Left cardiac atrium (tissue), 4 donors: ENCODE measurements around the gene WDR70. TPM values are rescaled to one million over a fixed set of nuclear protein-coding genes. Genes with fewer than 3 reads are reported as not detected.

Experiments
- ATAC-seq, 2 donors: fragments of 200-7000 bp; cut with Tn5 transposase; one replicate each; pipeline ENCODE4 v1.9.1; 2020; ENCODE audit warnings: mild to moderate bottlenecking in 2 of 2, moderate library complexity in 2 of 2
- DNase-seq: peaks from one replicate; pipeline ENCODE4 v3.0.0-alpha.2; 2020
- intact Hi-C, 2 donors: fragments of 100-400 bp; cut with DNase I; formaldehyde crosslinking; loops; one replicate each; pipeline versions ENCODE4 v1.14.1 to v1.15.1; 2022 to 2023
- total RNA-seq, 2 donors: library from RNA; stranded (reverse); fragmentation: NEBNext Ultra II Directional; extraction: Animal tissue kit (Norgen Biotek cat#: 25700); gene quantifications; one replicate each; pipeline ENCODE4 v1.2.1, GENCODE V29; 2021
- donor health status: DM: no; HTN: yes; CAD: no.
- donor health status: DM: no; HTN: yes; CAD: no; lungs with severe emphysema.
- donor health status: DM: yes; HTN: yes; CAD: no.
- donor health status: Dilated cardiomyopathy.

Gene WDR70
- total RNA-seq, 2 donors from 2014 or later = 14.5 TPM

DNA sequence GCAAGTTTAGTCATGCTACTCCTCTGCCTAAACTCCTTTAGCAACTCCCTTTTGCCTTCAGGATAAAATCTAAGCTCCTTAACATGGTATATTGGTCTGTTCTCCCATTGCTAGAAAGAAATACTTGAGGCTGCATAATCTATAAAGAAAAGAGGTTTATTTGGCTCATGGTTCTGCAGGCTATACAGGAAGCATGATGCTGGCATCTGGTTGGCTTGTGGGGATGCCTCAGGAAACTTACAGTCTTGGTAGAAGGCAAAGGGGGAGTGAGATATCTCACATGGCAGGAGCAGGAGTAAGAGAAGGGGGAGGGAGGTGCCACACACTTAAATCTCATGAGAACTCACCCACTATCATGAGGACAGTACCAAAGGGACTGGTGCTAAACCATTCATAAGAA is 315.7 kb downstream of the WDR70 start:
- no peak for ATAC-seq
- DNase-seq = no peak
- intact Hi-C loops = no loop called here

DNA sequence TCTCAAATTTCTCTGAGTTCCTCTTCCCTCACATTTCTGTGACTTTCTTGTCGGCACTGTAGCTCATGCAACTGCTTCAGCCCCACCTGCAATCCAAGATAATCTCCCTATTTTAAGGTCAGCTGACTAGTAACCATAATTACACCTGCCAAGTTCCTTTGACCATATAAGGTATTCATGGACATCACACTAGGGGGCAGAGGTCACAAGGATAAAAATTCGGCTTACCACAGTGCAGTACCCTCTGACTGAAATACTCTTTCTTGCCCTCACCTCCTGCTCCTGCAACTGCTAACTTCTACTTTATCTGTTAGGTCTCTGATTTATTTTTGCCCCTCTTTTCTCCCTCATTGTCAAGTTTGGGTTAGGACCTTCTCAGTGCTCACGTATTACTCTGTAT is 316.5 kb downstream of the WDR70 start:
- intact Hi-C loops = no loop called here
- DNase-seq = no peak
- ATAC-seq = no peak

DNA sequence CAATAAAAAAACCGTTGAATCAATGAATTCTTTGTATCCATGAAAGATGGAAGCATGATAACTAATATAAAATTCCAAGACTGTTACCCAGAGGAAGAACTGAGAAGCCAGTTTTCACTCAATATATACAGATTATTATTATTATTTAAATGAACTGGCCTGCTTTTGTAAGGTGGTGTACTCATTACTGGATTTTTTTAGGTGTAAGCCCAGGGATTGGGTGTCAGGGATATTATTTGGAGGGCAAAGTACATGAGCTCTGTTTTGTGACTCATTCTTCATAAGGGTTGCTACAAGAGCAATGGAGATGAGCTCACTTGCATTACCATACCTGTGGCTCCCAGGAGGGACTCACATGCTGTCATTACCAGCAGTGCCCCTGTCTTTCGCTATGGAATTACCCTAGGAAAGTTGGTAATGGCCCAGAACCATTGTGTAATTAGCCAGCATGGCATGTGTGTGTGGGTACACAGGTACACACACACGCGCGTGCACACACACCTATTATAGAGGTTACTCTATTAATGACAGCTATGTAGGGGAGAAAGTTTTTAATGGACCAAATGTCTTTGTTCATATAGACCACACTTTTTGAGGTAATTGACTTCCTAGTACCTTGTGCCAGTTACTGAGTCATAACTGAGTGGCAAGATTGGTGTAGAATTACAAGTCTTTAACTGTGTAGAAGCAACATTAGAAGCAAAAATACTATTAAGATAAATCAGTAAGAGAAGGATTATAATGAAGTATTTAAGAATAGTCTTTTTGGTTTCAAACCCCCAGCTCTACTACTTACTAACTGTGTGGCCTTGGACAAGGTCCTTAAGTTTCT is 317.3 kb downstream of the WDR70 start:
- DNase-seq (no peak), ATAC-seq (no peak)
- intact Hi-C loops = no loop called here

DNA sequence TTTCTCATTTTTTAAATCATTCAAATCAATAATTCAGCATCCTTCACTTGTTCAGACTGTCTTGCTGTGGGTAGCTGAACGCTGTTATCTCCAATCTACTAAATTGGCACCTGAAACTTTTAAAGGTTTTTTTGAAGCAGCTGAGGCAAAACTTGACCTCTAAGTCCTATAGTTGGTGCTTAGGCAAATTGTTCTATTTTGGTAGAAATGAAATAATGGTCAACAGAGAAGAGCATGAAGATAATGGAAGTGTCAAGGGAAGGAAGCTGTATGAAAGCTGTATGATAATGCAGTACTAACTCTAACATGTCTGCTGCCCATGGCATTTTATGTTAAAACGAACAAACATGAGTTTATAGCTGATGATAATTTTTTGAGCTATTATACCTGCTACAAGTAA is 322.8 kb downstream of the WDR70 start:
- intact Hi-C loops = no loop called here
- DNase-seq = no peak
- no peak for ATAC-seq

DNA sequence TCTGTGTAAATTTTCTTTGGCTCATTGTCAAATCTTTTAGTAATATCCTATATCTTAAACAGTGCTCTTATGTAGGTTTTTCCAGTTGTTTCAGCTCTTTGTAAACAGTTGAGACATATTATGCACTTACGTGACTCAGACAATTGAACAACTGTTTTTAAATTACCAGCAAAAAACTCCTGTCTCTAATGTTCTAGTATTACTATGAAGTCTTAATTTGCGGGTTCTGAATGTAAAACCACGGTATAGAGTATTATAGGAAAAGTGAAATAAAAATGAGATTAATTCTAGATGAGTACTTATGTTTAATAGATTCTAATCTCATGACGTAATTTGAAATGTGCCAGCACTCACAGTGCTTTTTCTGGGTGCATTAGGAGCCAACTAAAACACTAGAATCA is 324.7 kb downstream of the WDR70 start:
- DNase-seq (no peak), ATAC-seq (no peak)
- intact Hi-C loops = no loop called here

DNA sequence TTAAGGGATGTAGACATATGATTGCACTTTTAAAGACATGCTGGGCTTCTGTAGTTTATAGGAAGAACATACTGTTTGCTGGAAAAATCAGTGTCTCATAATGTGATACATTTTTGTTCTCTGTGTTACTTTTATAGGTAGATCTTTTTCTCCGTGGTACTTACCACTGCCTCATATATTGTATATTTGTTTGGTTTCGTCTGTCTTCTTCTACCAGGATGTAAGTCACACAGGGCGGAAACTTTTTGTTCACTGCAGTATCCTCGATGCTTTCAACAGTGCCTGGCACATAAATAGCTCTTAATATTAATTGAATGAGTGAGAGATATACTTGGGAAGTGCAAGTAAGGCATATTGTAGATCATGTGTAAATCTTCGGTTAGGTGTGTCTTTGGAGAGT is 325.3 kb downstream of the WDR70 start:
- ATAC-seq (no peak), DNase-seq (no peak)
- intact Hi-C loops = no loop called here

DNA sequence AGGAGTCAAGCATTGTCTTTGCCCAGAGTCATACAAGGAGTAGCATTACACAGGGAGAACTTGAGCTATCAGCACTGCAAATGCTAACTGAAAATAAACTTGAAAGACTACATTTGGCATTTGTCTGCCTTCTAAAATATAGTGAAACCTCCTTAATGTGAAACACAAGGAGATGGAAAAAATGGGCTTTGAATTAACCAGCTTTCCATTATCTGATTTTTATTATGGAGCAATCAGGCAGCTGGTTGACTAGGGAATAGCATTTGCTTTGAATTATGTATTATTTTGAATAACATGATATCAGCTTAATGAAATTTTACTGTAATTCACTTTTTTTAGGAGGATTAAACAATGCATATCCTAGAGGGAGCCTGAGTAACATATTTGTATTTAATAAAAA is 329.9 kb downstream of the WDR70 start:
- ATAC-seq (no peak), DNase-seq (no peak)
- intact Hi-C loops = no loop called here

DNA sequence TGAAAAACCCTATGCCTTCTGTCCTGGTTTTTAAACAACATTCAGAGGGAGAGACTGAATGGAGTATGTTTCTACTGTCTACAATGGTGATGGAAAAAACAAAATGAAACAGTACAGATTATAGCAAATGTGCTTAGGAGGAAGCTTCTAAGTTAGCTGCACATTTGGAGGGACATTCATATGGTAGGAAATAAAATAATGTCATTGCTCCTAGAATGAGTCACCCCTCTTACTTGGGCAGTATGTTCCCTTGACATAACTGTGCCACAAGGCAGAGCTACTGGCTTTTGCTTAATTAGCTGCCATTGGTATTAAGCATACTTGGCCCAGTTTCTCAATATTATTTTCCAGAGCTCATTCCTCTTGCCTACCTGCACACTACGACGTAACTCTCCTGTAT is 331.8 kb downstream of the WDR70 start:
- ATAC-seq = no peak
- intact Hi-C loops = no loop called here
- DNase-seq = no peak

DNA sequence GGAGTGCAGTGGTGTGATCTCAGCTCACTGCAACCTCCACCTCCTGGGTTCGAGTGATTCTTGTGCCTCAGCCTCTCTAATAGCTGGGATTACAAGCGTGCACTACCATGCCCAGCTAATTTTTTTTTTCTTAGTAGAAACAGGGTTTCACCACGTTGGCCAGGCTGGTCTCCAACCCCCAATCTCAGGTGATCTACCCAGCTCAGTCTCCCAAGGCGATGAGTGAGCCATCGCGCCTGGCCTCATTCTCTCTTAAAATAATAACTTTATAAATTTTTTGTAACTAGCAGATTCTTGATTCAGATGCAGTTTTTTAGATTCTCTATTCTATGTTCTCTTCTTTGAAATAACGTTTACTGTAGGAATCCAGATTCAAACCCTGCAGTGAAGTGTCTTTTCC is 333.6 kb downstream of the WDR70 start:
- intact Hi-C loops = no loop called here
- ATAC-seq (no peak), DNase-seq (no peak)

DNA sequence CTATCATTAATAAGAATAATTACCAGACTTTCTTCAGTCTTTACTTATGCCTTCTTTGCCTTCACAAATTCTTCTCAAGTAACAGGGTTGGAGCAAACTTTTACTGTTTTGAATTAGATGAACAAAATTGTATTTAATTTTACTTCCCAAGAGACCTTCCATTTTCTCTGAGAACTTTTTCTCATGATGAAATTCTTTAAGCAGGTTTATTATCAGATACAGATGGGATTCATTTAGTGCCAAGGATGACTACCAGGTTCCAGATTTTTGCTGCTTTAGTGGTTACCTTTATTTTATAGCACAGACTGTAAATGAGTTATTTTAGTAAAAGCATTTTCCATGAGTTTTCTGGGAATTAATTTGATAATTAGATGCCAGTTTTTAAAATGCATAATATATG is 335.6 kb downstream of the WDR70 start:
- no peak for ATAC-seq
- DNase-seq = no peak
- intact Hi-C loops = no loop called here

DNA sequence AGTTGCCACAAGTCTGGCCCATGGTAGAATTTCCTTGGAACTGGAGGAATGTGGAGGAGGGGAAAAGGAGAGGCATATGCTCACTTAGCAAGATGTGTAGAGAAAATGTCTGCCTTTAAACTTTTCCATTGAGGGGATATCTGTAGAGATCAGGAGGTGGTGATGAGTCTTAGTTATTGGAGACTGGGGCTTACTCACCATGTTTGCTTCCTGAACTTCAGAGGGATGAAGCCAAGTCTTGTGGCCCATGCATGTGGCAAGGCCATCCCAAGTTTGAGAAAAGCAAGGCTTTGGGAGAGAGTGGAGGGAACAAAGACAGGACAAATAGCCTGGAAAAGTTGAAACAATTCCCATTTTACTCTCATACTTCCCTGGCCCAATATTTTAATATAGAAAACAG is 336.2 kb downstream of the WDR70 start:
- ATAC-seq = no peak
- no peak for DNase-seq
- intact Hi-C loops = no loop called here

DNA sequence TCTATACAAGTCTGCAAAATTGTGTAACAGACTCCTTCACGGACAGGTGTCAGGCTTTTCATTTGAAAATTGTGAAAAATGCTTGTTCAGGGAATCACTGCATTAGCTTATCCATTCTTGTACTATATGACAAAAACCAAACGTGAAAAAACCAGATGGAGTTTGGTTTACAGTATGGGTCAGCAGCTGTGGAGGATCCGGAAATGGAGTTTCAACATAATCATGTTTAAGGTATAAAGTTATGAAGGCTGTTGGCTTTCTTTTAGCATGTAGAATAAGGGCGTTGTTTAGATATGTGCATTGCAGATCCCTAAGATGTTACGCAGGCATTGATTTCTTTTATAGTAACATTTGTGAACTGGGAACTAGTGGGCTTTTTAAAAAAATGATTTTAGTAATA is 336.9 kb downstream of the WDR70 start:
- intact Hi-C loops = no loop called here
- DNase-seq (no peak), ATAC-seq (no peak)

DNA sequence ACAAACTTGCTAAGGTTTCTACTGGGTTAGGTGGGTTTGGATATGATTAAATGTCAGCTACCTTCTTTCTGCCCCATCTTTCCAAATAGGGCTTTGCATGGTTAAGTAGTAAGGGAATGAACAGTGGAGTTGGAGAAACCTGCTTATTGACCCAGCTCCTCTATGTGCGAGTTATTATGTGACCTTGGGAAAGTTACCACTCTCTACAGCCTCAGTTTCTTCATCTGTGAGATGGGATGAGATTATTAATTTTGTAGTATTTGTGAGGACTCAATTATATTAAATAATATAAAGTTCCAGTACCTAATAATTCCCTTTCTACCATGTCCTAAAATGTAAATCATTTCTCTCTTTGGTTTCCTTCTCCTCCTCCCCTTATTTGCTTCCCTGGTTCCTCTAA is 337.3 kb downstream of the WDR70 start:
- no peak for ATAC-seq
- no peak for DNase-seq
- intact Hi-C loops = no loop called here

DNA sequence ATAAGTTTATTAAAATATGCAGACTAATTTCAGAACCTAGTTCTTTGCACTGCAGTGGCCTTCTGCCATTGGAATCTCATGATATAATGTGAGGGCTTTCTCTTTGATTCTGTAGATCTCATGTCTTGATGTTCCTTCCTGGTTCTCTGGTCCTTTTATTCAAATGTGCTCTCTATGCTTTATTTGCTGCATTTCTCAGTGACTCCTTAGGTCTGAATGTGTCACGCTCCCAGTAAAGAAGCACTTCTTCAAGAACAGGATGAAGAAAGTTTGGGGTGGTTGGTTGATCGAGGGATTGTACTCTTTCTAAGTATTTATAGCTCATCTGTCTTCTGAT is 338.1 kb downstream of the WDR70 start:
- DNase-seq = no peak
- ATAC-seq = no peak
- intact Hi-C loops = no loop called here

DNA sequence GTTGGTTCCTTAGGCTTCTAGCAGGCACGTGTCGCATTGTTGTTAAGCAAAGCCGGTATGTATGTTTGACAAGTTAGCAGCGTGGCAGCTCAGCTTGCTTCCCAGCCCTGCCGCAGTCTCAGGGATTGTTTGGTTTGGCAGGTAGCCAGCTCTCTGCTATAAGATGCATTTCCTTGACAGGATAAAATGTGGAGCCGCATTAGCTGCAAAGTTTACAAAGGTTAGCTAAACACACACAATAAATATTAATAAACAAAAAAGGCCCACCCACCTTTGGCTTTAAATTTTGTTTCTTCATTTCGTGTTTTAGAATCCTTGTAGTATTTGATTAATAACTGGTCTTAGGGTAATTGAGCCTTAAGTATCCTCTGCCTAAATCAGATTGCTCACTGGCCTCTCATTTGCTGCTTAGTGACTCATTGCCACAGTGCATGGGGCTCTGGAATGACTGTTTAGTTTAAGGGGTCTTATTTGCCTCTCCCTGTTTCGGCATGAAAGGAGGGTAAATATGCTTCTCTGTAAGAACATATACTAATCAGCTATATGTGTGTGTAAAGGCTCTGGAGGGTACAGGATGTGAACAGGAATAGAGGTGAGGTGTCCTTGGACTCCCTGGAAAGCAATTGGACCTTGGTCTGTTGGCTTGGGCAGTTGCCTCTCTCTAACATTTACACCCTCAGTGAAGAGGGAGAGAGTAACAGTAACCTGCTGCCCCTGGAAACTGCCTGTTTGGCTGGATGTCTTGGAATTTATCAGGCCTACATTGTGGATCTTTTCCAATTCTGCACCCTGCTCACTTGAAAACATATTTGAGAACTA is 338.7 kb downstream of the WDR70 start:
- DNase-seq (peak; percentile 36), ATAC-seq (peak; percentile 30 to 60)
- intact Hi-C loops = no loop called here

DNA sequence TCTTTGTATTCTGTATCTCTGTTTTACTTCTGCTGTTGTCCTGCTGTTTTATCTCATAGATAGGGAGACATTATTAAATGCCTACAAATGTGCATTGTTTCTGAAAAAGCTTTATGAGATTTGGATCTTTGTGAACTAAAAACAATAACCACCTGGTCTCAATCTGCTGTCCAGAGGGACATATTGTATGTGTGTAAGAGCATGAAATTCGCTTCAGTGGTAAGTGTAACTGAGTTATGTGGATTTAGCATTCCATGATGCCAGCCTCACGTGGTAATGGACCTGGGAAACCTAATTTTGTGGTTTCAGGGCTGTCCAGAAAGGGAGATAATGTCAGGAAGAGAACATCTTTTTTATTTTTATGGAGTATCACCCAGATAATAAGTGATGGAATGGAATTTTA is 341.4 kb downstream of the WDR70 start:
- intact Hi-C loops = no loop called here

DNA sequence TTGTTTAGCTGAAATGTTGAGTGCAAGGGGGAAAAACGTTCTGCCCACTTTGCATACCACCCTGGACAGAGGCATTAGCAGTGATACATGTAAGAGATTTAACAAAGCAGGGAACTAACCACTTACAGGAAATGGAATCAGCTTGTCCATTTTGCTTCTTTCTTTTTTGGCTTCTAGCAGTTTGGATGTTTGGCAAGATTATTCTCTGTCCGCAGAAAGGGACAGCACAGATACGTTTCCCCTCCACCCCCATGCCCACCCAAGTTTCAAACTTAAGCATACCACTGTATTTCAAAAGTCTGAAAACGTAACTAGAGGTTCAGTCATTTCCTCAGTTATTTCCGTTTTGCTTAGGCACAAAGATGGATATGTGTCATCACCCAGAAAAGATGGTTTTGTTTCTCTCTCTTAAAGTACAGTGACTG is 342.3 kb downstream of the WDR70 start:
- intact Hi-C loops = no loop called here
- DNase-seq (no peak), ATAC-seq (no peak)

More for the DNA sequence above, 341.4 kb downstream of the WDR70 start:
- DNase-seq (no peak), ATAC-seq (no peak)

DNA sequence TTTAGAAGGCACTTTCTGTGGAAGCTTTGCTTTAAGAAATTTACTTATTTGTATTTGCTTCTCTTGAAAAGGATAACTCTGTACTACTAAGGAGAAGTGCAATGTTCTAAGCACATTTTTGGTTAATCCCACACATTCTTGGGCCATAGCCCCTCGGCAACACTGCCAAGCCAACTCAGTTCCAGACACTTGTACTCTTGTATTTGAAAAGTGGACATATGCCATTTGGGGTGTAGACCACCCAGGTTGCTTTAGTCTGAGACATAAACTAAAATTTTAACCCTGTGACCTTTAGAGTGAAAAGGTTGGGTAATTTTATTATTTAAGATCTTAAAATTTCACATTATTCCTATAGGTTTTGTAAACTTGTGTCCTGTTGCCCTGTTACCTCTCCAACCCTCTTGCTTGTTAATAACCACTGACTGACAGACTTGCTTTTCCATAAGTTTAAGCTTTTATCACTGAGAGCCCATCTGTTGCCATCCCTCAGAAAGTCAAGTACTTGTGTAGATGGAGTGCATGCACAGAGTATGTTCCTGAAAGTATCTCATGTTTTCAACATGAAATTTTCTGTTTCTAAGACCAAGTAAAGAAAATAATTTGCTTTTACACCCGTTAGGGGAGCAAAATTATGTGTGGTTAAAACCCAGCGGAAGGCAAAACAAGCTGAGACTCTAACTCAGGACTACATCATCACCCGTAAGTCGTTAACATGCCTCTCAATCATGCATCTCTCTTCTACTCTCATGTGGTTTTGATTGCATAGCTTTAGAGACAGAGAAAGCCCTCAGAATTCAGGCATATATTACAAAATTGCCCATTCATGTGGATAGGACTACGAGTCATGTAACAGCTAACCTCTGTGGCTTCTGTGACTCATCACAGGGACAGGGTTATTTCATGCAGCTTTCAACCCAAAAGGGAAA is 343.4 kb downstream of the WDR70 start:
- peak in 1 of 2 donors; percentile 59 for ATAC-seq
- no peak for DNase-seq
- intact Hi-C loops = no loop called here

DNA sequence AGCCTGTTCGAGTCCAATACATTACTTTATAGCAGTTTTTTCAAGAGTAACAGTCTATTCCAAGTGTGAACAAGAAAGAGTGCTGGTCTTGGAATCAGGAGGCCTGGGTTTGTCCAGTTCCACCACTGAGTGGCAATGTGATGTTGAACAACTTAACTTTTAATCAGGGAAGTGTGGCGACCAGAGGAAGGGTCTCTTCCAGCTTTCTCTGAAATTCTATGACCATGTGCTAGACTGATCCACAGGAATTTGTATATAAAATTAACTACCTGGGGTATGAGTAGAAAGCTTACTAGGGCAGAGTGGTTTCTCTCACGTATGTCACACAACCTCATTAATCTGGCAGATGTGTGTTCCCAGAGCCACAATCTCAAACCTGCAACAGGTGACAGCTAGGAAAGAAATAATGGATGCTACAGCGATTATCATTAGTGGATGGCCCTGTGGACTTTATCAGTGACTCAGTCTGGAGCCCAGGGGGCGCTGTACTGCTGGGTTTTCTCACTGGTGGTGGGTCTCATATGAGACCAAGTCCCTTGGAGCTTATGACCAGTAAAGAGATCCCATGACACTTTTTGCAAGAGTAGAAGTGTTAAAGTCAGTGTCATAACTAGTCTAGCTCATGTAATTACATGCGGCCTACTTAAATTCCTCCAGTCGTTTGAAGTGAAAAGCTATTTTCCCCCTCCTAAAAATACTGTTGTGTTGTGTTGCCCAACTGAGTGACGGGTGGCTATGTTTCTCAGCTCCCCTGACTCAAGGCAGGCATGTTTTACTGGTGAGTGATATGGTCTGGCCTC is 344.2 kb downstream of the WDR70 start:
- DNase-seq (no peak), ATAC-seq (no peak)
- intact Hi-C loops = no loop called here
